ENCODE data around the gene SIRPG. TPM values are rescaled to one million over a fixed set of nuclear protein-coding genes. Genes with fewer than 3 reads are reported as not detected.

Gene SIRPG
- total and polyA plus RNA-seq, 5 donors = 0.19 to 0.29 (median 0.20) TPM; not detected in 2

DNA sequence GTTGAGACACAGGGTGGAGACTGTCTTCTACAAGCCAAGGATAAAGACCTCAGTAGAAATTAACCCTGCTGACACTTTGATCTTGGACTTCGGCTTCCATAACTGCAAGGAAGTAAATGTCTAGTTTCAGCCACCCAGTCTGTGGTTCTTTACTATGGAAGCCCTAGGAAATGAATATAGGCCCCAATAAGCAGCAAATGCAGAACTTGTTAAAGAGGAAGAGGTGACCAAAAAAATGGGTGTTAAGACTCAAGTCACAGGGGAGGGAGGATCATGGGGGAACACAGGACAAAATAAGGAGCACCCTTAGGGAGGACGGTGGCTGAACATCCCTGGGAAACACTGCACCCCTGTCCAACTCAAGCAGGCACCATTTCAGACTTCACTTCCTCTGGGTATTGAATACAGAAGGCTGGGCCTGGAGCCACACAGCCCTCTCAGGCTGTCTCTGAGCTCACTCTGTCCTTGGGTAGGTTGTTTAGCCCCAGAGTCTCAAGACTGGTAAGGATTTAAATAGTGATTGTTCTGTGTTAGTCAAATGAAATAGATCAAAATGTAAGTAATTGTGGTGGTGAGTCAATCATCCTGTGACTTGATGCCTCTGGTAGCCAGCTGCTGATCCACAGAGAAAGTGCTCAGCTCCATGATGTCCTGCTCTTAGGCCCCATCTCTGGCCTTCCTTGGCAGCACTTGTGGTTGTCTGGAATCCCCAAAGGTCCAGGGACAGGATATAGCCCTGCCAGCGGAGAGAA, 69.6 kb downstream of the SIRPG start:
- Histone ChIP-seq H3K4me3 (ENCODE audit: low read length) (no peak overlapping the region), H3K27me3 (ENCODE audit: control insufficient read depth, insufficient read depth) (no peaks in the 10 kb centered on the region), H3K27ac (ENCODE audit: low read length) (no peak overlapping the region), H3K9me3 (ENCODE audit: control insufficient read depth, low read length) (no peaks in the 10 kb centered on the region), H3K4me1 (ENCODE audit: control insufficient read depth, insufficient read depth, low read length) (no peaks in the 10 kb centered on the region)
- no peak for DNase-seq
- intact Hi-C loops (cut with DNase I) = no loop called here
- no peak for ATAC-seq
- 74% methylated on average over 3 of the region's 3 CpGs for WGBS

DNA sequence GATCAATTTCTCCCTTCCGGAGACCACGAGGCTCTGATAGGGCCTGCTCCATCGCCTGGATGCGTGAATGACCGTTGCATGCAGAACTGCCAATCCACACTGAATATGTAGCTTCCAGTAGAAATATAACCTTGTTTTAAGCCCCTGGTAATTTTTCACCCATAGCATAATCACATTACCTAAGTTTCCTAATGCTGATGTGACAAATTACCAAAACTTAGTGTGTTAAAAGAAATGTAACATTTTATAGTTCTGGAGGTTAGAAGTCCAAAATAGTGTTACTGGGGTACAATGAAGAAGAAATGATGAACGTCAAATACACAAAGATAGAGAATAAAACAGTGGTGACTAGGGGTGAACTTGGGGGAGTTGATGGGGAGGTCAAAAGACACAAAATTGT, 78.1 kb downstream of the SIRPG start:
- H3K4me3 ChIP-seq (ENCODE audit: low read length) = no peak overlapping the region
- H3K9me3 ChIP-seq (ENCODE audit: control insufficient read depth, low read length) = no peaks in the 10 kb centered on the region
- 92% methylated on average over 6 of the region's 6 CpGs for WGBS
- no peak for DNase-seq
- no peak for ATAC-seq
- H3K27ac ChIP-seq (ENCODE audit: low read length) = no peak overlapping the region
- no peaks in the 10 kb centered on the region for H3K4me1 ChIP-seq (ENCODE audit: control insufficient read depth, insufficient read depth, low read length)
- no peaks in the 10 kb centered on the region for H3K27me3 ChIP-seq (ENCODE audit: control insufficient read depth, insufficient read depth)
- intact Hi-C loops (cut with DNase I) = loop anchor here in 1 of 4 donors (2.0 kb wide), 1 partner anchor 35 kb away; no protein-coding TSS in a partner anchor

Other genes with a start within 250 kb of the SIRPG start
- gene NSFL1C, start 190.9 kb downstream of the SIRPG start, total RNA-seq = 10 to 100 TPM; 44.1 to 65.6 (median 58.4) TPM
- 36.3 TPM for gene NSFL1C, start 190.9 kb downstream of the SIRPG start, polyA plus RNA-seq
- gene SIRPB2, start 166.4 kb downstream of the SIRPG start, total RNA-seq = 1 to 10 TPM; 2.6 to 5.4 (median 4.9) TPM
- 1.8 TPM for gene SIRPB2, start 166.4 kb downstream of the SIRPG start, polyA plus RNA-seq
- gene SIRPD, start 100.1 kb downstream of the SIRPG start, total RNA-seq = not detected
- gene SIRPD, start 100.1 kb downstream of the SIRPG start, polyA plus RNA-seq = not detected
- gene SIRPB1, start 37.8 kb downstream of the SIRPG start, total RNA-seq = 1 to 10 TPM in 2 of 4 donors, under 1 TPM in 2; 0.35 to 7.2 (median 1.3) TPM
- gene SIRPB1, start 37.8 kb downstream of the SIRPG start, polyA plus RNA-seq = 0.63 TPM
- 10 to 100 TPM; 28.1 to 45.2 (median 34.7) TPM for gene SIRPA, start 237.6 kb upstream of the SIRPG start, total RNA-seq
- 19.5 TPM for gene SIRPA, start 237.6 kb upstream of the SIRPG start, polyA plus RNA-seq

Data from right cardiac atrium (tissue), 5 donors.